Endothelial cell (in vitro differentiated cells): ENCODE measurements around the gene FADS2. TPM values are rescaled to one million over a fixed set of nuclear protein-coding genes. Genes with fewer than 3 reads are reported as not detected.

Source experiments
- DNase-seq: peaks from one replicate; pipeline ENCODE4 v3.0.0; 2021; ENCODE audit warnings: low spot score
- H3K27ac Mint-ChIP-seq: one replicate; pipeline ENCODE4 v1.8.0; 2021; ENCODE audit warnings: mixed read lengths, inconsistent platforms; ENCODE audit not compliant: unreplicated experiment
- H3K27me3 Mint-ChIP-seq: one replicate; pipeline ENCODE4 v1.8.0; 2021; ENCODE audit warnings: mild to moderate bottlenecking, moderate library complexity, mixed read lengths, inconsistent platforms; ENCODE audit not compliant: unreplicated experiment
- H3K36me3 Mint-ChIP-seq: one replicate; pipeline ENCODE4 v1.8.0; 2021; ENCODE audit warnings: mild to moderate bottlenecking, low read depth, mixed read lengths, inconsistent platforms; ENCODE audit not compliant: unreplicated experiment
- H3K4me1 Mint-ChIP-seq: one replicate; pipeline ENCODE4 v1.8.0; 2021; ENCODE audit warnings: mild to moderate bottlenecking, mixed read lengths, inconsistent platforms; ENCODE audit not compliant: unreplicated experiment
- H3K4me3 Mint-ChIP-seq: one replicate; pipeline ENCODE4 v1.8.0; 2021; ENCODE audit warnings: mild to moderate bottlenecking, mixed read lengths, inconsistent platforms; ENCODE audit not compliant: unreplicated experiment
- H3K9me3 Mint-ChIP-seq: one replicate; pipeline ENCODE4 v1.8.0; 2021; ENCODE audit warnings: mixed read lengths, inconsistent platforms; ENCODE audit not compliant: unreplicated experiment
- CTCF ChIP-seq: fragments of 200-600 bp; sonication (generic); IDR thresholded peaks from one replicate; pipeline ENCODE4 v1.5.0; 2021; ENCODE audit warnings: antibody characterized with exemption; ENCODE audit not compliant: unreplicated experiment
- total RNA-seq: library from RNA; stranded (reverse); fragmentation: NEBNext Ultra II Directional; extraction: Animal tissue kit (Norgen Biotek cat#: 25700); gene quantifications from one replicate; pipeline ENCODE4 v1.2.1, GENCODE V29; 2021; ENCODE audit not compliant: unreplicated experiment

FADS2 gene
- total RNA-seq, 1 donor from 2014 or later, result 682 TPM

GRCh38 chr11:61846362-61847020, 18.4 kb downstream of the FADS2 start:
- no peaks in the 10 kb centered on the region for H3K9me3 Mint-ChIP-seq
- H3K27me3 Mint-ChIP-seq, result peaks cover 9% of the 10 kb centered on the region
- peaks cover 3% of the 10 kb centered on the region for H3K4me1 Mint-ChIP-seq
- TF ChIP-seq CTCF, result no peak
- peak overlapping the region; percentile 11 for H3K4me3 Mint-ChIP-seq
- peak overlapping the region; percentile 39 for H3K27ac Mint-ChIP-seq
- peaks cover 51% of the 10 kb centered on the region for H3K36me3 Mint-ChIP-seq
- DNase-seq, result no peak

- TF ChIP-seq CTCF, result no peak
- no peak for DNase-seq
- Mint-ChIP-seq H3K27ac (no peak overlapping the region), H3K36me3 (peaks cover 58% of the 10 kb centered on the region), H3K27me3 (peaks cover 13% of the 10 kb centered on the region), H3K9me3 (no peaks in the 10 kb centered on the region), H3K4me1 (peaks cover 3% of the 10 kb centered on the region), H3K4me3 (peak overlapping the region; percentile 51)
Observed at GRCh38 chr11:61847914-61848581, 19.9 kb downstream of the FADS2 start.

- Mint-ChIP-seq H3K4me3 (no peak overlapping the region), H3K9me3 (no peaks in the 10 kb centered on the region), H3K27me3 (peaks cover 15% of the 10 kb centered on the region), H3K27ac (no peak overlapping the region), H3K4me1 (peaks cover 5% of the 10 kb centered on the region), H3K36me3 (peaks cover 57% of the 10 kb centered on the region)
- no peak for TF ChIP-seq CTCF
- DNase-seq, result no peak
Observed at GRCh38 chr11:61848631-61849030, 20.5 kb downstream of the FADS2 start.

GRCh38 chr11:61850687-61851086, 22.6 kb downstream of the FADS2 start:
- DNase-seq, result no peak
- peaks cover 63% of the 10 kb centered on the region for H3K36me3 Mint-ChIP-seq
- no peak for TF ChIP-seq CTCF
- peak overlapping the region; percentile 40 for H3K27ac Mint-ChIP-seq
- H3K9me3 Mint-ChIP-seq, result no peaks in the 10 kb centered on the region
- H3K4me1 Mint-ChIP-seq, result peaks cover 5% of the 10 kb centered on the region
- H3K4me3 Mint-ChIP-seq, result peak overlapping the region; percentile 54
- H3K27me3 Mint-ChIP-seq, result peaks cover 18% of the 10 kb centered on the region
